ENCODE measurements around the gene NR0B2. TPM values are rescaled to one million over a fixed set of nuclear protein-coding genes. Genes with fewer than 3 reads are reported as not detected.

The NR0B2 gene
- total and polyA plus RNA-seq, 2 of the 13 experiments (the other 11 are each of a cell fraction or from before 2014, with no cell fraction given), result 72.5 to 133 TPM

- TF ChIP-seq, protein P1, sequence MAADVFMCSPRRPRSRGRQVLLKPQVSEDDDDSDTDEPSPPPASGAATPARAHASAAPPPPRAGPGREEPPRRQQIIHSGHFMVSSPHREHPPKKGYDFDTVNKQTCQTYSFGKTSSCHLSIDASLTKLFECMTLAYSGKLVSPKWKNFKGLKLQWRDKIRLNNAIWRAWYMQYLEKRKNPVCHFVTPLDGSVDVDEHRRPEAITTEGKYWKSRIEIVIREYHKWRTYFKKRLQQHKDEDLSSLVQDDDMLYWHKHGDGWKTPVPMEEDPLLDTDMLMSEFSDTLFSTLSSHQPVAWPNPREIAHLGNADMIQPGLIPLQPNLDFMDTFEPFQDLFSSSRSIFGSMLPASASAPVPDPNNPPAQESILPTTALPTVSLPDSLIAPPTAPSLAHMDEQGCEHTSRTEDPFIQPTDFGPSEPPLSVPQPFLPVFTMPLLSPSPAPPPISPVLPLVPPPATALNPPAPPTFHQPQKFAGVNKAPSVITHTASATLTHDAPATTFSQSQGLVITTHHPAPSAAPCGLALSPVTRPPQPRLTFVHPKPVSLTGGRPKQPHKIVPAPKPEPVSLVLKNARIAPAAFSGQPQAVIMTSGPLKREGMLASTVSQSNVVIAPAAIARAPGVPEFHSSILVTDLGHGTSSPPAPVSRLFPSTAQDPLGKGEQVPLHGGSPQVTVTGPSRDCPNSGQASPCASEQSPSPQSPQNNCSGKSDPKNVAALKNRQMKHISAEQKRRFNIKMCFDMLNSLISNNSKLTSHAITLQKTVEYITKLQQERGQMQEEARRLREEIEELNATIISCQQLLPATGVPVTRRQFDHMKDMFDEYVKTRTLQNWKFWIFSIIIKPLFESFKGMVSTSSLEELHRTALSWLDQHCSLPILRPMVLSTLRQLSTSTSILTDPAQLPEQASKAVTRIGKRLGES (CRISPR knock-in tag; IDR thresholded peaks at IDR 0.05; ENCODE audit: borderline replicate concordance), result peak; percentile 59; the same call in 1 of the 2 replicates
- TF ChIP-seq ZNF543 (CRISPR knock-in tag; IDR thresholded peaks at IDR 0.05) (peak; percentile 75; the same call in 1 of the 2 replicates), NR2C2 (CRISPR knock-in tag; IDR thresholded peaks at IDR 0.05; ENCODE audit: borderline replicate concordance) (no peak), AKAP8 (CRISPR knock-in tag; IDR thresholded peaks at IDR 0.05) (no peak), NFATC3 (CRISPR knock-in tag; IDR thresholded peaks at IDR 0.05) (no peak), ZSCAN12 (CRISPR knock-in tag; IDR thresholded peaks at IDR 0.05) (no peak; the same call in 1 of the 2 replicates), ZNF264 (CRISPR knock-in tag; IDR thresholded peaks at IDR 0.05) (no peak), ONECUT2 (CRISPR knock-in tag; IDR thresholded peaks at IDR 0.05) (no peak), ZNF124 (CRISPR knock-in tag; IDR thresholded peaks at IDR 0.05) (no peak; the same call in 1 of the 2 replicates), GABPB1 (CRISPR knock-in tag; IDR thresholded peaks at IDR 0.05) (peak; percentile 79), ZNF776 (CRISPR knock-in tag; IDR thresholded peaks at IDR 0.05) (peak; percentile 22; the same call in 1 of the 2 replicates), ZNF556 (CRISPR knock-in tag; IDR thresholded peaks at IDR 0.05; ENCODE audit: borderline replicate concordance) (0 out of 2 replicates have a peak, but pooled peaks have one; percentile 41), ZNF446 (CRISPR knock-in tag; IDR thresholded peaks at IDR 0.05) (no peak), CTCF (CRISPR knock-in tag; IDR thresholded peaks at IDR 0.05) (peak; percentile 48; the same call in 1 of the 2 replicates), ZNF121 (CRISPR knock-in tag; IDR thresholded peaks at IDR 0.05) (no peak), ZNF232 (CRISPR knock-in tag; IDR thresholded peaks at IDR 0.05; ENCODE audit: borderline replicate concordance) (no peak), ZNF331 (CRISPR knock-in tag; IDR thresholded peaks at IDR 0.05) (peak; percentile 41; the same call in 1 of the 2 replicates), ZNF549 (CRISPR knock-in tag; IDR thresholded peaks at IDR 0.05) (no peak), ZNF292 (CRISPR knock-in tag; IDR thresholded peaks at IDR 0.05; ENCODE audit: borderline replicate concordance, low read depth) (no peak), SMAD1 (CRISPR knock-in tag; IDR thresholded peaks at IDR 0.05; ENCODE audit: borderline replicate concordance, low read depth) (no peak), ZFAT (CRISPR knock-in tag; conservative IDR thresholded peaks at IDR 0.05) (no peak), TRIM24 (CRISPR knock-in tag; IDR thresholded peaks at IDR 0.05) (no peak), GTF2F1 (IDR thresholded peaks at IDR 0.05; ENCODE audit: low read length) (no peak)
- TF ChIP-seq, protein P2, sequence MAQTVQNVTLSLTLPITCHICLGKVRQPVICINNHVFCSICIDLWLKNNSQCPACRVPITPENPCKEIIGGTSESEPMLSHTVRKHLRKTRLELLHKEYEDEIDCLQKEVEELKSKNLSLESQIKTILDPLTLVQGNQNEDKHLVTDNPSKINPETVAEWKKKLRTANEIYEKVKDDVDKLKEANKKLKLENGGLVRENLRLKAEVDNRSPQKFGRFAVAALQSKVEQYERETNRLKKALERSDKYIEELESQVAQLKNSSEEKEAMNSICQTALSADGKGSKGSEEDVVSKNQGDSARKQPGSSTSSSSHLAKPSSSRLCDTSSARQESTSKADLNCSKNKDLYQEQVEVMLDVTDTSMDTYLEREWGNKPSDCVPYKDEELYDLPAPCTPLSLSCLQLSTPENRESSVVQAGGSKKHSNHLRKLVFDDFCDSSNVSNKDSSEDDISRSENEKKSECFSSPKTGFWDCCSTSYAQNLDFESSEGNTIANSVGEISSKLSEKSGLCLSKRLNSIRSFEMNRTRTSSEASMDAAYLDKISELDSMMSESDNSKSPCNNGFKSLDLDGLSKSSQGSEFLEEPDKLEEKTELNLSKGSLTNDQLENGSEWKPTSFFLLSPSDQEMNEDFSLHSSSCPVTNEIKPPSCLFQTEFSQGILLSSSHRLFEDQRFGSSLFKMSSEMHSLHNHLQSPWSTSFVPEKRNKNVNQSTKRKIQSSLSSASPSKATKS (CRISPR knock-in tag; IDR thresholded peaks at IDR 0.05), result no peak
Observed at GRCh38 chr1:26959722-26960624, 46.2 kb upstream of the NR0B2 start, which contains the start of gene KDF1 (continued).

Measured in HepG2 (cell line).